Ovary (tissue), 3 donors: ENCODE measurements around the gene DSP.

Experiments used
- EP300 ChIP-seq: sonication (generic); formaldehyde crosslinking; IDR thresholded peaks from one replicate; pipeline ENCODE4 v1.6.1; 2017; ENCODE audit warnings: antibody characterized with exemption
- POLR2A ChIP-seq: fragments of 450-650 bp; IDR thresholded peaks from one replicate; pipeline ENCODE4 v1.6.1; 2017; ENCODE audit warnings: antibody characterized with exemption, mild to moderate bottlenecking, moderate library complexity
- TF ChIP-seq, protein P1 (sequence below), 3 donors: fragments of 450-650 bp in 2 of 3; fragments of 200-600 bp in 1 of 3; IDR thresholded peaks; one replicate each; pipeline versions ENCODE4 v1.5.1 to v1.8.0; 2016 to 2022; ENCODE audit warnings: antibody characterized with exemption in 3 of 3, mild to moderate bottlenecking in 1 of 3
- donor health status: DM: no; HTN: no; CAD: no.

DNA sequence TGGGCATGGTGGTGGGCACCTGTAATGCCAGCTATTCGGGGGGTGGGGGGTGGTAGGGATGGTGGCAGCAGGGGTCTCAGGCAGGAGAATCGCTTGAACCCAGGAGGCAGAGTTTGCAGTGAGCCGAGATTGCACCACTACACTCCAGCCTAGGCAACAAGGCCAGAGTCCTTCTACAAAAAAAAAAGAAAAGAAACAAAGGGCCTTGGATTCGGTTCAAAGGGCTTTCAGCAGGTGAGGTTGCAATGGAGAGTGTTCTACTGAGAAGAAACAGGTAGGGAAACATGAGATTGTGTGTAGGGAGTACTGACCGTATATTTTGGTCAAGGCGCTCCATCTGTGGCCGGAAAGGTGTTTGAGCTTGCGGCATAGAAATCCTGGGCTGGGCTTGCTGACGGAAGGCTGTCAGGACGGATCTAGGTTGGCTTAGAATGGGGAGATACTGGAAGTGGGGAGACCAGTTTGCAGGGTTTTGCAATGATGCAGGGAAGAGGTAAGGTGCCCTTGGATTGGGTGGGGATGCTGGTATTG is 40.7 kb upstream of the DSP start:
- TF ChIP-seq, protein P1, sequence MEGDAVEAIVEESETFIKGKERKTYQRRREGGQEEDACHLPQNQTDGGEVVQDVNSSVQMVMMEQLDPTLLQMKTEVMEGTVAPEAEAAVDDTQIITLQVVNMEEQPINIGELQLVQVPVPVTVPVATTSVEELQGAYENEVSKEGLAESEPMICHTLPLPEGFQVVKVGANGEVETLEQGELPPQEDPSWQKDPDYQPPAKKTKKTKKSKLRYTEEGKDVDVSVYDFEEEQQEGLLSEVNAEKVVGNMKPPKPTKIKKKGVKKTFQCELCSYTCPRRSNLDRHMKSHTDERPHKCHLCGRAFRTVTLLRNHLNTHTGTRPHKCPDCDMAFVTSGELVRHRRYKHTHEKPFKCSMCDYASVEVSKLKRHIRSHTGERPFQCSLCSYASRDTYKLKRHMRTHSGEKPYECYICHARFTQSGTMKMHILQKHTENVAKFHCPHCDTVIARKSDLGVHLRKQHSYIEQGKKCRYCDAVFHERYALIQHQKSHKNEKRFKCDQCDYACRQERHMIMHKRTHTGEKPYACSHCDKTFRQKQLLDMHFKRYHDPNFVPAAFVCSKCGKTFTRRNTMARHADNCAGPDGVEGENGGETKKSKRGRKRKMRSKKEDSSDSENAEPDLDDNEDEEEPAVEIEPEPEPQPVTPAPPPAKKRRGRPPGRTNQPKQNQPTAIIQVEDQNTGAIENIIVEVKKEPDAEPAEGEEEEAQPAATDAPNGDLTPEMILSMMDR (IDR thresholded peaks at IDR 0.05), result no peak
- TF ChIP-seq POLR2A (no peak), EP300 (no peak)
